GM23338 (cell line): Measurements from ENCODE around the gene ZNF280D. TPM values are rescaled to one million over a fixed set of nuclear protein-coding genes. Genes with fewer than 3 reads are reported as not detected.

Experiments
- ATAC-seq: fragments of 200-7000 bp; cut with Tn5 transposase; 3 replicates; pipeline ENCODE4 v1.9.1; 2020
- DNase-seq: peaks from one replicate; pipeline ENCODE4 v3.0.0-alpha.2; 2015; ENCODE audit warnings: low spot score
- H2AFZ ChIP-seq: fragments of 200-600 bp; sonication (generic); 2 replicates; pipeline ENCODE4 v1.8.0; 2016; ENCODE audit warnings: antibody characterized with exemption, mild to moderate bottlenecking, moderate library complexity
- H3F3A ChIP-seq: fragments of 200-600 bp; sonication (generic); replicated peaks from 2 replicates; pipeline ENCODE4 v1.8.0; 2017; ENCODE audit warnings: antibody characterized with exemption, mixed run types, low read depth
- H3K27ac ChIP-seq: fragments of 200-600 bp; sonication (generic); 2 replicates; pipeline ENCODE4 v1.6.1; 2016; ENCODE audit warnings: low read depth
- H3K27me3 ChIP-seq: fragments of 200-600 bp; sonication (generic); 2 replicates; pipeline ENCODE4 v1.8.0; 2016; ENCODE audit warnings: mild to moderate bottlenecking, mixed run types, moderate library complexity; ENCODE audit not compliant: insufficient read depth
- H3K36me3 ChIP-seq: fragments of 200-600 bp; sonication (generic); 2 replicates; pipeline ENCODE4 v1.8.0; 2016; ENCODE audit warnings: mild to moderate bottlenecking; ENCODE audit not compliant: insufficient read depth
- H3K4me1 ChIP-seq: fragments of 200-600 bp; sonication (generic); 2 replicates; pipeline ENCODE4 v1.8.0; 2016; ENCODE audit warnings: mild to moderate bottlenecking, moderate library complexity; ENCODE audit not compliant: insufficient read depth
- H3K4me2 ChIP-seq: fragments of 200-600 bp; sonication (generic); 2 replicates; pipeline ENCODE4 v1.7.1; 2017; ENCODE audit warnings: mixed run types
- H3K4me3 ChIP-seq: fragments of 200-600 bp; sonication (generic); 2 replicates; pipeline ENCODE4 v1.6.1; 2016; ENCODE audit warnings: mixed run types
- H3K79me2 ChIP-seq: fragments of 200-600 bp; sonication (generic); replicated peaks from 2 replicates; pipeline ENCODE4 v1.8.0; 2017; ENCODE audit warnings: mild to moderate bottlenecking; ENCODE audit not compliant: insufficient read depth
- H3K9me2 ChIP-seq: fragments of 200-600 bp; sonication (generic); 2 replicates; pipeline ENCODE4 v1.8.0; 2017; ENCODE audit not compliant: insufficient read depth
- H4K20me1 ChIP-seq: fragments of 200-600 bp; sonication (generic); replicated peaks from 2 replicates; pipeline ENCODE4 v1.8.0; 2017; ENCODE audit warnings: mild to moderate bottlenecking; ENCODE audit not compliant: insufficient read depth
- H3K27ac Mint-ChIP-seq: 2 replicates; pipeline ENCODE4 v1.8.0; 2020; ENCODE audit warnings: inconsistent platforms, mild to moderate bottlenecking, moderate library complexity, mixed read lengths
- H3K27me3 Mint-ChIP-seq: 3 replicates; pipeline ENCODE4 v1.8.0; 2022; ENCODE audit warnings: low read depth, mild to moderate bottlenecking, moderate library complexity, mixed read lengths, inconsistent platforms; ENCODE audit not compliant: insufficient read depth, poor library complexity
- H3K36me3 Mint-ChIP-seq: 3 replicates; pipeline ENCODE4 v1.8.0; 2021; ENCODE audit warnings: low read depth, mild to moderate bottlenecking, inconsistent platforms, moderate library complexity, mixed read lengths
- H3K4me1 Mint-ChIP-seq: 3 replicates; pipeline ENCODE4 v1.8.0; 2020; ENCODE audit warnings: mild to moderate bottlenecking, inconsistent platforms, mixed read lengths
- H3K4me3 Mint-ChIP-seq: 3 replicates; pipeline ENCODE4 v1.8.0; 2021; ENCODE audit warnings: moderate library complexity, mild to moderate bottlenecking, inconsistent platforms, mixed read lengths
- H3K9me3 Mint-ChIP-seq: 3 replicates; pipeline ENCODE4 v1.8.0; 2020; ENCODE audit warnings: moderate library complexity, mild to moderate bottlenecking, inconsistent platforms, mixed read lengths
- CREB1 ChIP-seq: fragments of 250-450 bp; sonication (Bioruptor Pico); IDR thresholded peaks from 2 replicates; pipeline ENCODE4 v1.5.0; 2020; ENCODE audit warnings: low read depth, mild to moderate bottlenecking, moderate library complexity
- EZH2 ChIP-seq: fragments of 200-600 bp; sonication (generic); IDR thresholded peaks from one replicate; pipeline ENCODE4 v1.8.0; 2017; ENCODE audit warnings: antibody characterized with exemption, mild to moderate bottlenecking, low read depth; ENCODE audit not compliant: unreplicated experiment
- EZH2phosphoT487 ChIP-seq: fragments of 200-600 bp; sonication (generic); IDR thresholded peaks from one replicate; pipeline ENCODE4 v1.8.1; 2018; ENCODE audit warnings: antibody characterized with exemption; ENCODE audit not compliant: unreplicated experiment
- JUNB ChIP-seq: IDR thresholded peaks from one replicate; pipeline ENCODE4 v1.6.1; 2016; ENCODE audit warnings: antibody characterized with exemption; ENCODE audit not compliant: unreplicated experiment
- NANOG ChIP-seq: IDR thresholded peaks from 2 replicates; pipeline ENCODE4 v1.6.1; 2016; ENCODE audit warnings: antibody characterized with exemption, borderline replicate concordance
- ZNF114 ChIP-seq: fragments of 250-450 bp; sonication (Bioruptor Pico); IDR thresholded peaks from 2 replicates; pipeline ENCODE4 v1.5.0; 2020; ENCODE audit warnings: mild to moderate bottlenecking, moderate library complexity
- ZNF331 ChIP-seq: fragments of 250-450 bp; sonication (Bioruptor Pico); IDR thresholded peaks from 2 replicates; pipeline ENCODE4 v1.5.0; 2020; ENCODE audit warnings: low read depth, mild to moderate bottlenecking, moderate library complexity
- polyA plus RNA-seq: library from polyadenylated mRNA; unstranded; fragments of >200 nt; fragmentation: Nextera tagmentation; extraction: Ambion mirVana; gene quantifications from 2 replicates; pipeline ENCODE4 v1.2.1, GENCODE V29; 2016
- total RNA-seq: library from RNA; depleted of rRNA; stranded (reverse); fragments of >200 nt; shearing (Covaris generic); gene quantifications from 2 replicates; pipeline ENCODE4 v1.2.3, GENCODE V29; 2014
- TF ChIP-seq, protein P1 (sequence below): IDR thresholded peaks from one replicate; pipeline ENCODE4 v1.6.1; 2018; ENCODE audit warnings: antibody characterized with exemption; ENCODE audit not compliant: unreplicated experiment
- TF ChIP-seq, protein P2 (sequence below), 2 experiments: fragments of 200-600 bp in 1 of 2; sonication (generic) in 1 of 2; conservative IDR thresholded peaks; 2 replicates each; pipeline versions ENCODE4 v1.5.1 to v1.6.1; 2016 to 2017; ENCODE audit warnings: antibody characterized with exemption in 2 of 2, low read depth in 2 of 2, mild to moderate bottlenecking in 2 of 2, moderate library complexity in 1 of 2
- TF ChIP-seq, protein P3 (sequence below): IDR thresholded peaks from 2 replicates; pipeline ENCODE4 v1.6.1; 2016; ENCODE audit warnings: antibody characterized with exemption

Gene ZNF280D
- total and polyA plus RNA-seq, 2 experiments from 2014 or later: 23.3 to 32.5 TPM

DNA sequence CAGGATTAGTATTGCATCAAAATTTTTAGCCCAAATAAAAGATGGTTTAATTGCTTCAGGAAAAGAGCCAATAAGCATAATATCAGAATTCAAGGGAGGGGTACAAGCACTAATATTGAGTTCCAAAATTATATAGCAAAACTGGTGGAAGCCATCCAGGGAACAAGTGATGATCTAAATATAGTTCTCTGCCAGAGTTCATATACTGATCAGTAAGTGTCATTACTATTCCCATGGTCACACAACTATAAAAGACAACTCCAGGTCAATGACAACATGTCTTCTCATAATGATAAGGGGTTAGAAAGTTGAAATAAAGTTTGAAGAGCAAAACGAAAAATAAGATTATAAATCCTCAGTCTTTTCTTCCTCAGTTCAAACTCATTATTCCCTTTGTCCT, 57.4 kb downstream of the ZNF280D start (continued):
- TF ChIP-seq, protein P1, sequence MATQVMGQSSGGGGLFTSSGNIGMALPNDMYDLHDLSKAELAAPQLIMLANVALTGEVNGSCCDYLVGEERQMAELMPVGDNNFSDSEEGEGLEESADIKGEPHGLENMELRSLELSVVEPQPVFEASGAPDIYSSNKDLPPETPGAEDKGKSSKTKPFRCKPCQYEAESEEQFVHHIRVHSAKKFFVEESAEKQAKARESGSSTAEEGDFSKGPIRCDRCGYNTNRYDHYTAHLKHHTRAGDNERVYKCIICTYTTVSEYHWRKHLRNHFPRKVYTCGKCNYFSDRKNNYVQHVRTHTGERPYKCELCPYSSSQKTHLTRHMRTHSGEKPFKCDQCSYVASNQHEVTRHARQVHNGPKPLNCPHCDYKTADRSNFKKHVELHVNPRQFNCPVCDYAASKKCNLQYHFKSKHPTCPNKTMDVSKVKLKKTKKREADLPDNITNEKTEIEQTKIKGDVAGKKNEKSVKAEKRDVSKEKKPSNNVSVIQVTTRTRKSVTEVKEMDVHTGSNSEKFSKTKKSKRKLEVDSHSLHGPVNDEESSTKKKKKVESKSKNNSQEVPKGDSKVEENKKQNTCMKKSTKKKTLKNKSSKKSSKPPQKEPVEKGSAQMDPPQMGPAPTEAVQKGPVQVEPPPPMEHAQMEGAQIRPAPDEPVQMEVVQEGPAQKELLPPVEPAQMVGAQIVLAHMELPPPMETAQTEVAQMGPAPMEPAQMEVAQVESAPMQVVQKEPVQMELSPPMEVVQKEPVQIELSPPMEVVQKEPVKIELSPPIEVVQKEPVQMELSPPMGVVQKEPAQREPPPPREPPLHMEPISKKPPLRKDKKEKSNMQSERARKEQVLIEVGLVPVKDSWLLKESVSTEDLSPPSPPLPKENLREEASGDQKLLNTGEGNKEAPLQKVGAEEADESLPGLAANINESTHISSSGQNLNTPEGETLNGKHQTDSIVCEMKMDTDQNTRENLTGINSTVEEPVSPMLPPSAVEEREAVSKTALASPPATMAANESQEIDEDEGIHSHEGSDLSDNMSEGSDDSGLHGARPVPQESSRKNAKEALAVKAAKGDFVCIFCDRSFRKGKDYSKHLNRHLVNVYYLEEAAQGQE: no peak
- TF ChIP-seq, protein P2, sequence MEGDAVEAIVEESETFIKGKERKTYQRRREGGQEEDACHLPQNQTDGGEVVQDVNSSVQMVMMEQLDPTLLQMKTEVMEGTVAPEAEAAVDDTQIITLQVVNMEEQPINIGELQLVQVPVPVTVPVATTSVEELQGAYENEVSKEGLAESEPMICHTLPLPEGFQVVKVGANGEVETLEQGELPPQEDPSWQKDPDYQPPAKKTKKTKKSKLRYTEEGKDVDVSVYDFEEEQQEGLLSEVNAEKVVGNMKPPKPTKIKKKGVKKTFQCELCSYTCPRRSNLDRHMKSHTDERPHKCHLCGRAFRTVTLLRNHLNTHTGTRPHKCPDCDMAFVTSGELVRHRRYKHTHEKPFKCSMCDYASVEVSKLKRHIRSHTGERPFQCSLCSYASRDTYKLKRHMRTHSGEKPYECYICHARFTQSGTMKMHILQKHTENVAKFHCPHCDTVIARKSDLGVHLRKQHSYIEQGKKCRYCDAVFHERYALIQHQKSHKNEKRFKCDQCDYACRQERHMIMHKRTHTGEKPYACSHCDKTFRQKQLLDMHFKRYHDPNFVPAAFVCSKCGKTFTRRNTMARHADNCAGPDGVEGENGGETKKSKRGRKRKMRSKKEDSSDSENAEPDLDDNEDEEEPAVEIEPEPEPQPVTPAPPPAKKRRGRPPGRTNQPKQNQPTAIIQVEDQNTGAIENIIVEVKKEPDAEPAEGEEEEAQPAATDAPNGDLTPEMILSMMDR (conservative IDR thresholded peaks at IDR 0.05; ENCODE audit: low read depth in 2 of 2): no peak
- TF ChIP-seq ZNF331: no peak
- no peak for TF ChIP-seq EZH2phosphoT487

DNA sequence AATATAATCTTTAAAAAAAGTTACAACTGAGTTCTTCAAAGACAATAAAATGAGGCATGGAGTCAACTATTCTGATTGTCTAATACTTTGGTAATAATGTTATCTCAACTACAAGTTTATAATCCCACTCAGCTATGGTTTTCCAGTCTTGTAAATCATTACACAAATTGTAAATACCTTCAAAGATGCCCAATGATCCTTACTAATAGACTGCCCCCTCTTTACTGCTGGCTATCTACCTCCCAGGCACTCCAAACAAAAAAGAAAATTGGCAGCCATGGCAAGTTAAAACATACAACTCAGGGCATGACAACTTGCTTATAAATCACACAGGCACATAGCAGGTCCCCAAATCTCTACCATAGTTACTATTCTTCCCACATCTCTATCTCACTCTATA, 58.5 kb downstream of the ZNF280D start:
- no peaks in the 10 kb centered on the region for H3K36me3 ChIP-seq
- H3K27ac Mint-ChIP-seq: no peak overlapping the region
- ATAC-seq (no peak), DNase-seq (no peak)
- no peaks in the 10 kb centered on the region for H3K79me2 ChIP-seq
- no peaks in the 10 kb centered on the region for H3K36me3 Mint-ChIP-seq
- H3K4me1 Mint-ChIP-seq: peaks cover 2% of the 10 kb centered on the region; the same call in 1 of the 3 replicates
- no peaks in the 10 kb centered on the region for H3K4me1 ChIP-seq
- H2AFZ ChIP-seq: no peak overlapping the region
- no peak overlapping the region for H3K27ac ChIP-seq
- no peaks in the 10 kb centered on the region for H3K27me3 ChIP-seq
- peaks cover 10% of the 10 kb centered on the region; the same call in 1 of the 2 replicates for H4K20me1 ChIP-seq
- H3K9me2 ChIP-seq: no peaks in the 10 kb centered on the region
- H3K27me3 Mint-ChIP-seq: peaks cover 2% of the 10 kb centered on the region
- no peaks in the 10 kb centered on the region for H3K9me3 Mint-ChIP-seq
- H3K4me3 ChIP-seq: no peak overlapping the region
- H3K4me3 Mint-ChIP-seq: no peak overlapping the region
- no peaks in the 10 kb centered on the region for H3F3A ChIP-seq
- no peak overlapping the region for H3K4me2 ChIP-seq
- TF ChIP-seq JUNB (no peak), NANOG (no peak), CREB1 (CRISPR knock-in tag) (no peak), EZH2 (no peak), ZNF114 (CRISPR knock-in tag) (no peak)
- TF ChIP-seq, protein P1: no peak
- TF ChIP-seq, protein P3, sequence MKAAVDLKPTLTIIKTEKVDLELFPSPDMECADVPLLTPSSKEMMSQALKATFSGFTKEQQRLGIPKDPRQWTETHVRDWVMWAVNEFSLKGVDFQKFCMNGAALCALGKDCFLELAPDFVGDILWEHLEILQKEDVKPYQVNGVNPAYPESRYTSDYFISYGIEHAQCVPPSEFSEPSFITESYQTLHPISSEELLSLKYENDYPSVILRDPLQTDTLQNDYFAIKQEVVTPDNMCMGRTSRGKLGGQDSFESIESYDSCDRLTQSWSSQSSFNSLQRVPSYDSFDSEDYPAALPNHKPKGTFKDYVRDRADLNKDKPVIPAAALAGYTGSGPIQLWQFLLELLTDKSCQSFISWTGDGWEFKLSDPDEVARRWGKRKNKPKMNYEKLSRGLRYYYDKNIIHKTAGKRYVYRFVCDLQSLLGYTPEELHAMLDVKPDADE: no peak
